GM21423 (cell line): ENCODE results near the gene SLC12A1.

ENCODE experiments used
- ATAC-seq: cut with Tn5 transposase; IDR thresholded peaks from one replicate; pipeline ENCODE4 v1.9.1; 2021; ENCODE audit warnings: mild to moderate bottlenecking, moderate library complexity; ENCODE audit not compliant: unreplicated experiment

SLC12A1 gene

GRCh38 chr15:48242015-48242414 is 35.9 kb downstream of the SLC12A1 start:
- ATAC-seq: no peak

GRCh38 chr15:48242535-48242934 is 36.4 kb downstream of the SLC12A1 start:
- ATAC-seq: no peak

GRCh38 chr15:48244921-48245320 is 38.8 kb downstream of the SLC12A1 start:
- no peak for ATAC-seq

- no peak for ATAC-seq
These were observed 42.3 kb downstream of the SLC12A1 start for GRCh38 chr15:48248414-48248813.

- ATAC-seq: no peak
These were observed 44.6 kb downstream of the SLC12A1 start for GRCh38 chr15:48250640-48251076.

- no peak for ATAC-seq
These were observed 47.1 kb downstream of the SLC12A1 start for GRCh38 chr15:48253172-48253571.

GRCh38 chr15:48265135-48265534 is 59.0 kb downstream of the SLC12A1 start:
- no peak for ATAC-seq

- ATAC-seq: no peak
These were observed 60.1 kb downstream of the SLC12A1 start for GRCh38 chr15:48266024-48266689.

- no peak for ATAC-seq
These were observed 61.7 kb downstream of the SLC12A1 start for GRCh38 chr15:48267766-48268165.

GRCh38 chr15:48273049-48273448 is 66.9 kb downstream of the SLC12A1 start:
- ATAC-seq: no peak

GRCh38 chr15:48278666-48279065 is 72.6 kb downstream of the SLC12A1 start:
- no peak for ATAC-seq

- ATAC-seq: no peak
These were observed 73.5 kb downstream of the SLC12A1 start for GRCh38 chr15:48279608-48280007.

- ATAC-seq: no peak
These were observed 75.6 kb downstream of the SLC12A1 start for GRCh38 chr15:48281674-48282073.

- no peak for ATAC-seq
These were observed 76.1 kb downstream of the SLC12A1 start for GRCh38 chr15:48282216-48282615.

GRCh38 chr15:48283396-48284145 is 77.5 kb downstream of the SLC12A1 start:
- no peak for ATAC-seq

GRCh38 chr15:48285329-48286214 is 79.5 kb downstream of the SLC12A1 start:
- ATAC-seq: peak; percentile 71

- no peak for ATAC-seq
These were observed 83.5 kb downstream of the SLC12A1 start for GRCh38 chr15:48289628-48290027.

- no peak for ATAC-seq
These were observed 86.4 kb downstream of the SLC12A1 start for GRCh38 chr15:48292458-48292857.

GRCh38 chr15:48297668-48298067 is 91.6 kb downstream of the SLC12A1 start:
- no peak for ATAC-seq

- ATAC-seq: no peak
These were observed 92.8 kb downstream of the SLC12A1 start for GRCh38 chr15:48298914-48299313.

GRCh38 chr15:48300038-48300437 is 93.9 kb downstream of the SLC12A1 start:
- ATAC-seq: no peak
